Fibroblast of mammary gland (primary cell): ENCODE results near the gene RFX2.
A peak's percentile ranks its signal among the peaks of the same experiment; 100 is the strongest.

Experiments used
- DNase-seq: peaks from one replicate; pipeline ENCODE4 v3.0.0-alpha.2; 2010; ENCODE audit warnings: low read depth
- H3K4me3 ChIP-seq: 2 replicates; pipeline ENCODE4 v1.5.1; 2011; ENCODE audit warnings: low read depth, mild to moderate bottlenecking, low read length, moderate library complexity; ENCODE audit not compliant: control insufficient read depth
- CTCF ChIP-seq: conservative IDR thresholded peaks from 2 replicates; pipeline ENCODE4 v1.5.1; 2011; ENCODE audit warnings: low read depth, low read length, inconsistent platforms; ENCODE audit not compliant: control insufficient read depth, insufficient read depth

The RFX2 gene

DNA sequence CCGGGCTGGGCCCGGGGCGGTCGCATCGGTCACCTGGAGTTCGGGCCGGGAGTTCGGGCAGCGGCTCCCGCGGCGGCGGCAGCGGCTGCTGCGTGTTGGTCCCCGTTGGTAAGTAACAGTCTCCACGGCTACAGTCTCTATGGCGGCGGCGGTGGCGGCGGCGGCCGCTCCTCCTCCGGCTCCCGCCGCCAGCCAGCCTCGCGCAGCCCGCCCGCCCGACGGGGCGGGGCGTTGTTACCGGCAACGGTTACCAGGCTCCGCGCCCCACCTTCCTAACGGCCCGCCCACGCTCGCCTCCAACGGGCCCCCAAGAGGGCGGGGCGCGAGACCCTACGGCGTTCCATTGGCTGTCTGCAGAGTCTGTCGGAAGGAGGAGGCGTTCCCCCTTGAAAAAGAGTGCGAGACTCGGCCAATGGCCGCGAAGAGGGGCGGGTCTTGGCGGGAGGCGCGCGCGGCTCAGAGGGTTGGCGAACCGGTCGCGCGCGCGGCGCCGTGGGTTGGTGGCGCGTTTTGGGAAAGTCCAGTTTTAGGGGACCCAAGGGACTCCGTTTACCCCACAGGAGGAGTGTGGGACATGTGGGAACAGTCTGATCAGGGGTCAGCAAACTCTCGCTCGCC is at the start of gene RFX2:
Gene RFX2 (minus strand): TSS at position 141 of the 618 bp plus-strand sequence. CDS start 63,004 bp downstream, outside the sequence.
- H3K4me3 ChIP-seq = peak within 1 kb of the TSS; percentile 62
- DNase-seq = peak; percentile 97
- TF ChIP-seq CTCF = no peak

GRCh38 chr19:6156033-6156432 is 45.7 kb upstream of the RFX2 start:
- DNase-seq = no peak
- no peak overlapping the region for H3K4me3 ChIP-seq
- no peak for TF ChIP-seq CTCF

- no peak overlapping the region for H3K4me3 ChIP-seq
- DNase-seq = no peak
- TF ChIP-seq CTCF = no peak
These were observed 40.0 kb upstream of the RFX2 start for GRCh38 chr19:6150289-6150688.

DNA sequence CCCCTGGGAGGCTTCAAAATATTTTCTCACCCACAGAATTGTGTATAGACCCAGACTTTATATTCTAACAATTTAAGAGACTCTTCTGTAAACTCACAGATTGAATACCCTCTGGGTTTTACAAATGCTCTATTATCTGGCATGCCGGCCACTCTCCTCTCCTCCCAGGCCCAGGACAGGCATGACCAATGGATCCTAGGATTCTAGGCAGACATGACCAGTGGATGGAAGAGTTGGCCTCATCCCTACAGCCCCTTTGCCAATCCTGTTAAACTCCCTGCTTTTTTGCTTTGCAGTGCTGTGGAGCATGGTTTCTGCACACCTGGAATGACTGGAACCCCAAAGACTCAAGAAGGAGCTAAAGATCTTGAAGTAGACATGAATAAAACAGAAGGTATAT is 30.9 kb upstream of the RFX2 start:
- DNase-seq = no peak
- no peak overlapping the region for H3K4me3 ChIP-seq
- no peak for TF ChIP-seq CTCF

GRCh38 chr19:6138511-6138910 is 28.2 kb upstream of the RFX2 start:
- H3K4me3 ChIP-seq = no peak overlapping the region
- no peak for TF ChIP-seq CTCF
- no peak for DNase-seq

GRCh38 chr19:6138066-6138465 is 27.8 kb upstream of the RFX2 start:
- no peak for TF ChIP-seq CTCF
- no peak overlapping the region for H3K4me3 ChIP-seq
- DNase-seq = peak; percentile 22

GRCh38 chr19:6133231-6133630 is 22.9 kb upstream of the RFX2 start:
- DNase-seq = no peak
- H3K4me3 ChIP-seq = no peak overlapping the region
- TF ChIP-seq CTCF = no peak
